Loucy (cell line): ENCODE results near the gene NR2F1.
A peak's percentile ranks its signal among the peaks of the same experiment; 100 is the strongest.

Experiments used
- H2AFZ ChIP-seq: fragments of 200-600 bp; sonication (generic); 2 replicates; pipeline ENCODE4 v1.6.0; 2016; ENCODE audit warnings: antibody characterized with exemption, mild to moderate bottlenecking, low read length, moderate library complexity
- H3F3A ChIP-seq: fragments of 200-600 bp; 2 replicates; pipeline ENCODE4 v1.6.0; 2016; ENCODE audit warnings: antibody characterized with exemption, low read depth, mild to moderate bottlenecking
- H3K27me3 ChIP-seq: fragments of 200-600 bp; sonication (generic); 2 replicates; pipeline ENCODE4 v1.6.1; 2014; ENCODE audit warnings: low read length, mild to moderate bottlenecking; ENCODE audit not compliant: insufficient read depth, poor library complexity, severe bottlenecking
- H3K36me3 ChIP-seq: fragments of 200-600 bp; sonication (generic); 2 replicates; pipeline ENCODE4 v1.6.1; 2016; ENCODE audit warnings: low read length; ENCODE audit not compliant: insufficient read depth
- H3K4me1 ChIP-seq: fragments of 200-600 bp; sonication (generic); 2 replicates; pipeline ENCODE4 v1.5.1; 2014; ENCODE audit warnings: low read length, mild to moderate bottlenecking; ENCODE audit not compliant: insufficient read depth, poor library complexity, severe bottlenecking
- H3K4me2 ChIP-seq: fragments of 200-600 bp; sonication (generic); 2 replicates; pipeline ENCODE4 v1.6.0; 2014; ENCODE audit warnings: antibody characterized with exemption, low read length, low read depth, mild to moderate bottlenecking; ENCODE audit not compliant: poor library complexity, severe bottlenecking
- H3K4me3 ChIP-seq: fragments of 200-600 bp; sonication (generic); 2 replicates; pipeline ENCODE4 v1.5.1; 2014; ENCODE audit warnings: low read length, mild to moderate bottlenecking, mixed read lengths; ENCODE audit not compliant: poor library complexity, severe bottlenecking
- H3K79me2 ChIP-seq: fragments of 200-600 bp; sonication (generic); 2 replicates; pipeline ENCODE4 v1.6.1; 2014; ENCODE audit warnings: low read length; ENCODE audit not compliant: insufficient read depth
- H3K9ac ChIP-seq: fragments of 200-600 bp; sonication (generic); 2 replicates; pipeline ENCODE4 v1.6.0; 2014; ENCODE audit warnings: mild to moderate bottlenecking, low read depth, low read length, moderate library complexity; ENCODE audit not compliant: poor library complexity, severe bottlenecking
- H3K9me2 ChIP-seq: fragments of 200-600 bp; sonication (generic); replicated peaks from 2 replicates; pipeline ENCODE4 v1.6.1; 2016; ENCODE audit warnings: low read depth, low read length, mixed read lengths
- H3K9me3 ChIP-seq: fragments of 200-600 bp; sonication (generic); 2 replicates; pipeline ENCODE4 v1.6.1; 2014; ENCODE audit warnings: mild to moderate bottlenecking, antibody characterized with exemption, low read length, low read depth; ENCODE audit not compliant: insufficient read depth
- H4K20me1 ChIP-seq: fragments of 200-600 bp; sonication (generic); 2 replicates; pipeline ENCODE4 v1.6.0; 2014; ENCODE audit warnings: antibody characterized with exemption, low read length, mild to moderate bottlenecking; ENCODE audit not compliant: insufficient read depth, poor library complexity, severe bottlenecking
- CTCF ChIP-seq: fragments of 200-600 bp; sonication (generic); conservative IDR thresholded peaks from 2 replicates; pipeline ENCODE4 v1.5.1; 2014; ENCODE audit warnings: mild to moderate bottlenecking, antibody characterized with exemption, low read length
- EZH2phosphoT487 ChIP-seq: fragments of 200-600 bp; IDR thresholded peaks from 2 replicates; pipeline ENCODE4 v1.6.1; 2018; ENCODE audit warnings: antibody characterized with exemption, mild to moderate bottlenecking, moderate library complexity, borderline replicate concordance

Gene NR2F1

GRCh38 chr5:93573354-93574351 is 9.4 kb upstream of the NR2F1 start:
- Histone ChIP-seq H3K9me2 (no peaks in the 10 kb centered on the region), H3F3A (no peaks in the 10 kb centered on the region), H3K4me3 (no peak overlapping the region), H4K20me1 (no peaks in the 10 kb centered on the region), H3K27me3 (no peaks in the 10 kb centered on the region), H3K36me3 (no peaks in the 10 kb centered on the region), H3K79me2 (no peaks in the 10 kb centered on the region), H3K4me1 (no peaks in the 10 kb centered on the region), H2AFZ (no peak overlapping the region), H3K4me2 (no peak overlapping the region), H3K9ac (no peak overlapping the region), H3K9me3 (no peaks in the 10 kb centered on the region)
- no peak for TF ChIP-seq EZH2phosphoT487
- no peak for TF ChIP-seq CTCF

DNA sequence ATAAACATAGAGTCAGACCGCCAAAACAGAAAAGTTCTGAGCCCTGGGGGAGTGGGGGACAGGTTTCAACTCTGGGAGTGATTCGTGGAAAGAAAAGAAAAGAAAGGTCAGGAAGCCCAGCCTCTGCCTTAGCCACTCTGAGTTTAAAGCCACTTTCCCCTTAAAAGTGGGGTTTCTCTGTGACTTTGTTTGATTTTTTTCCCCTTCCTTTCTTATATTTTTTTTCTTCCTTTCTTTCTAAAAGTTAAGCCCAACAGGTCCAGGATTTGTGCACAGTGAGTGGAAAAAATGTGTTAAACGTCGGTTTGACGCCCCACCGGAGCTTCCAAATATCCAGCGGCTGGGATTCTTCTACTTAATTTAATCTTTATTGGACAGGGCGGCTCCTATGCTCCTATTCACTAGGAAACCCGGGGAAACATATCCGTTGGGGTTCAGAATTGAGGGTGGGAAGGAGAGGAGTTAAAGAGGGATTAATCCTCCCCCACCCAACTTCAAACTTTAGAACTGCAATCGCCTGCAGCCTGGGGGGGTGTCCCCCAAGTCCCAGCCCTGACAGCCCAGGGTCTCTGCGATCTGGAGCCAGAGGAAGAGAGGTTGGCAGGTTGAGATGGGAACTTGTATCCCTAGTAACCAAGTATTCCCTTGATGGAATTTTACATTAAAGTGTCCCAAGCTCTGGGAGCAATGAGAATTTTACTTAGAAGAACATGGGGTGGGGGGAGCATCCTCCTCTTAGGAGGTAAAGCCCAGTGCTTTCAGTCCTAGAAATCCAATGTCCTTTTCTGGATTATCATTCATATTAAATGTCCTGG is 8.3 kb upstream of the NR2F1 start:
- Histone ChIP-seq H3K9ac (no peak overlapping the region), H3F3A (no peaks in the 10 kb centered on the region), H3K9me2 (no peaks in the 10 kb centered on the region), H2AFZ (no peak overlapping the region), H3K27me3 (no peaks in the 10 kb centered on the region), H4K20me1 (no peaks in the 10 kb centered on the region), H3K79me2 (no peaks in the 10 kb centered on the region), H3K4me2 (no peak overlapping the region), H3K4me3 (no peak overlapping the region), H3K9me3 (no peaks in the 10 kb centered on the region), H3K36me3 (no peaks in the 10 kb centered on the region), H3K4me1 (no peaks in the 10 kb centered on the region)
- TF ChIP-seq EZH2phosphoT487: no peak
- no peak for TF ChIP-seq CTCF

GRCh38 chr5:93575461-93576414 is 7.3 kb upstream of the NR2F1 start:
- H3K36me3 ChIP-seq: no peaks in the 10 kb centered on the region
- no peak overlapping the region for H3K4me3 ChIP-seq
- no peak overlapping the region for H3K9ac ChIP-seq
- no peaks in the 10 kb centered on the region for H4K20me1 ChIP-seq
- H3K9me3 ChIP-seq: no peaks in the 10 kb centered on the region
- H3K79me2 ChIP-seq: no peaks in the 10 kb centered on the region
- TF ChIP-seq CTCF (no peak), EZH2phosphoT487 (no peak)
- no peaks in the 10 kb centered on the region for H3K27me3 ChIP-seq
- no peaks in the 10 kb centered on the region for H3F3A ChIP-seq
- H3K4me1 ChIP-seq: no peaks in the 10 kb centered on the region
- no peaks in the 10 kb centered on the region for H3K9me2 ChIP-seq
- no peak overlapping the region for H3K4me2 ChIP-seq
- 0 out of 2 replicates have a peak overlapping the region, but pooled peaks have one; percentile 36 for H2AFZ ChIP-seq
